ENCODE results near the gene SESTD1. TPM values are rescaled to one million over a fixed set of nuclear protein-coding genes. Genes with fewer than 3 reads are reported as not detected.

The SESTD1 gene
- total and polyA plus RNA-seq, 9 of the 15 experiments (the other 6 are each of a cell fraction or from before 2014, with no cell fraction given) = 0.32 to 5.6 (median 2.1) TPM

- 0% methylated on average over 1 of the region's 1 CpG for WGBS (ENCODE audit: insufficient coverage, low coverage, missing lambda C conversion rate)
- Histone ChIP-seq H3K27ac (ENCODE audit: extremely low read depth, low read depth, low read length) (no peak overlapping the region), H4K20me1 (replicated peaks; ENCODE audit: control insufficient read depth, insufficient read depth, low read length) (no peaks in the 10 kb centered on the region), H3K9me1 (ENCODE audit: control insufficient read depth, insufficient read depth, low read length) (no peaks in the 10 kb centered on the region), H3K27me3 (ENCODE audit: control insufficient read depth in 2 of 2, insufficient read depth in 2 of 2, low read length in 2 of 2) (no peaks in the 10 kb centered on the region), H3K79me2 (ENCODE audit: control insufficient read depth, insufficient read depth, low read length) (no peaks in the 10 kb centered on the region), H3K36me3 (ENCODE audit: control insufficient read depth, insufficient read depth, low read length) (no peaks in the 10 kb centered on the region), H3K4me3 (no peak overlapping the region), H3K9me3 (replicated peaks; ENCODE audit: control insufficient read depth, insufficient read depth, low read depth, low read length) (no peaks in the 10 kb centered on the region), H3K4me1 (replicated peaks in 1 of 2; ENCODE audit: control insufficient read depth in 2 of 2, insufficient read depth in 2 of 2, low read length in 2 of 2) (no peaks in the 10 kb centered on the region), H3K4me2 (ENCODE audit: insufficient read depth, low read length) (no peak overlapping the region), H2AFZ (ENCODE audit: low read depth, low read length) (no peak overlapping the region), H3K9ac (ENCODE audit: insufficient read depth in 1 of 2, low read depth in 2 of 2, low read length in 2 of 2) (no peak overlapping the region)
- BruUV-seq (replicated peaks) = no TSS peak
- ATAC-seq (no peak), DNase-seq (ENCODE audit: extremely low read depth in 1 of 4, low spot score in 3 of 4) (no peak), FAIRE-seq (no peak)
- intact Hi-C loops (cut with micrococcal nuclease) (loop anchor here (10.0 kb wide), 1 partner anchor 368 kb away; no protein-coding TSS in a partner anchor), in situ Hi-C loops (cut with MboI) (no loop called here)
- ChIA-PET CTCF (ENCODE audit: low intra/inter-chr PET ratio) (no interaction called here), POLR2A (interaction anchor here (0.7 kb wide), 1 partner anchor 22 kb away, joined by 4 read pairs; no protein-coding TSS in a partner anchor)
- no peak for TF ChIP-seq SMARCB1 (IDR thresholded peaks at IDR 0.05; ENCODE audit: insufficient read length, low read depth)
- no peak for TF ChIP-seq ETV6 (IDR thresholded peaks at IDR 0.05; ENCODE audit: borderline replicate concordance in 1 of 2, low read depth in 2 of 2, low read length in 1 of 2)
- TF ChIP-seq ETV6 (CRISPR knock-in tag; IDR thresholded peaks at IDR 0.05; ENCODE audit: borderline replicate concordance) = no peak
- no peak for TF ChIP-seq CTBP1 (IDR thresholded peaks at IDR 0.05; ENCODE audit: borderline replicate concordance)
- TF ChIP-seq NR2C1 (IDR thresholded peaks at IDR 0.05) = no peak
- TF ChIP-seq NR2C1 (tag; IDR thresholded peaks at IDR 0.05) = no peak
- TF ChIP-seq NRF1 (conservative IDR thresholded peaks at IDR 0.05 in 1 of 2, IDR thresholded peaks at IDR 0.05 in 1 of 2) = no peak
- no peak for TF ChIP-seq ZNF124 (CRISPR knock-in tag; IDR thresholded peaks at IDR 0.05)
- TF ChIP-seq CBX2 (IDR thresholded peaks at IDR 0.05; ENCODE audit: insufficient read depth, low read length, poor library complexity, severe bottlenecking) = no peak
- no peak for TF ChIP-seq ZC3H4 (CRISPR knock-in tag; IDR thresholded peaks at IDR 0.05; ENCODE audit: borderline replicate concordance)
- TF ChIP-seq FUS (optimal IDR thresholded peaks at IDR 0.05; ENCODE audit: low read depth, low read length) = no peak
- no peak for TF ChIP-seq PREB (CRISPR knock-in tag; IDR thresholded peaks at IDR 0.05)
- no peak for TF ChIP-seq ZFP36 (IDR thresholded peaks at IDR 0.05; ENCODE audit: low read depth, low read length, partially characterized antibody)
- TF ChIP-seq IRF9 (tag; IDR thresholded peaks at IDR 0.05) = no peak
Observed at GRCh38 chr2:179133016-179133415, 131.6 kb downstream of the SESTD1 start.

All from K562 (cell line).